GM12873 (cell line): ENCODE data around the gene ZNF710.

ENCODE experiments used
- TF ChIP-seq, protein P1 (sequence below): IDR thresholded peaks from 2 replicates; pipeline ENCODE4 v1.5.1; 2012; ENCODE audit warnings: low read depth, mild to moderate bottlenecking, moderate library complexity, low read length, control low read depth; ENCODE audit not compliant: insufficient read depth; ENCODE audit errors: missing control alignments

The ZNF710 gene

GRCh38 chr15:89984001-89984400 is 17.1 kb upstream of the ZNF710 start:
- TF ChIP-seq, protein P1, sequence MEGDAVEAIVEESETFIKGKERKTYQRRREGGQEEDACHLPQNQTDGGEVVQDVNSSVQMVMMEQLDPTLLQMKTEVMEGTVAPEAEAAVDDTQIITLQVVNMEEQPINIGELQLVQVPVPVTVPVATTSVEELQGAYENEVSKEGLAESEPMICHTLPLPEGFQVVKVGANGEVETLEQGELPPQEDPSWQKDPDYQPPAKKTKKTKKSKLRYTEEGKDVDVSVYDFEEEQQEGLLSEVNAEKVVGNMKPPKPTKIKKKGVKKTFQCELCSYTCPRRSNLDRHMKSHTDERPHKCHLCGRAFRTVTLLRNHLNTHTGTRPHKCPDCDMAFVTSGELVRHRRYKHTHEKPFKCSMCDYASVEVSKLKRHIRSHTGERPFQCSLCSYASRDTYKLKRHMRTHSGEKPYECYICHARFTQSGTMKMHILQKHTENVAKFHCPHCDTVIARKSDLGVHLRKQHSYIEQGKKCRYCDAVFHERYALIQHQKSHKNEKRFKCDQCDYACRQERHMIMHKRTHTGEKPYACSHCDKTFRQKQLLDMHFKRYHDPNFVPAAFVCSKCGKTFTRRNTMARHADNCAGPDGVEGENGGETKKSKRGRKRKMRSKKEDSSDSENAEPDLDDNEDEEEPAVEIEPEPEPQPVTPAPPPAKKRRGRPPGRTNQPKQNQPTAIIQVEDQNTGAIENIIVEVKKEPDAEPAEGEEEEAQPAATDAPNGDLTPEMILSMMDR = no peak

DNA sequence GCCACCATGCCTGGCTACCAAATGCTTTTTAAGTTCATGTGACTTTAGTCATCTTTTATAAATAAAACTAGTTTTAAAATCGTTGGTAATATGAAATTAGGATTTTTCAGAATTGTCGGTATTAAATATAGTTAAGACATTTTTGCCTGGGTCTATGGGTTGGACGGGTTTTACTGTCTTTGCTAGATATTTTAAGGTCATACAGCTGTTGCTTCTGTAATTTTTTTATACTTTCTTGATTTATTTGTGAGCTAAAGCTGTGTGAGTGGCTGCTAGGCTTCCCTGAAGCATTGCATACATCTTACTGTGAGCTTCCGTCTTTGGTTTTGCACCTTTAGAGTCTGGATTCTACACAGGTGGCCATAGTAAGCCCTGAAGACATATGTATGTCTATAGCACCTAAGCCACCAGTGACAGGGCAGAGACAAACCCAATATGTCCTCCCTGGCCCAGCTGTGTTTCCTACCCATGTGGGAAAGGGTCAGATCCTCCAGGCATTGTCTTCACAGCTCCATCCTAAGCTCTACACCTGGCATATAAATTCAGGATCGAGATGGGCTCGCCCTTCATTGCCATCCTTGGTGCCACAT is 16.6 kb upstream of the ZNF710 start:
- TF ChIP-seq, protein P1 = no peak

- TF ChIP-seq, protein P1 = no peak
Observed at GRCh38 chr15:89985111-89985510, 16.0 kb upstream of the ZNF710 start.

GRCh38 chr15:89991312-89991711 is 9.8 kb upstream of the ZNF710 start:
- TF ChIP-seq, protein P1 = no peak

DNA sequence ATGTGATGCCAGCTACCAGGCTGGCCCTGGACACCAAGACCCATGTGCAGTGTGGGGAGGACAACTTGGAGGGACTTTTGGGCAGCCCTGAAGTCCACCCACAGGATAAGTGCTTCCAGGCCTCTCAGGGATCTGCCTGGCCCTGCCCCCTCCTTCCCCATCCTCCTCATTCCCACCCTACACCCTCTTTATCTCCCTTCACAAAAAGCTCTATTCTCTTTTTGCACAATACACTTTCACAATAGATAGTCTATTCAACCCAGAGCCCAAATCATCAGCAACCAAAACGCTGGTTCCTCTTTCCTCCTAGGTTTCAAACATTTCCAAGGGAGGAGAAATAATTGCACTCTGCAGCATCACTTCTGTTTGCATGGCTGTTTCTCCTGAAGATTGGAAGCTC is 7.8 kb upstream of the ZNF710 start:
- TF ChIP-seq, protein P1 = no peak

DNA sequence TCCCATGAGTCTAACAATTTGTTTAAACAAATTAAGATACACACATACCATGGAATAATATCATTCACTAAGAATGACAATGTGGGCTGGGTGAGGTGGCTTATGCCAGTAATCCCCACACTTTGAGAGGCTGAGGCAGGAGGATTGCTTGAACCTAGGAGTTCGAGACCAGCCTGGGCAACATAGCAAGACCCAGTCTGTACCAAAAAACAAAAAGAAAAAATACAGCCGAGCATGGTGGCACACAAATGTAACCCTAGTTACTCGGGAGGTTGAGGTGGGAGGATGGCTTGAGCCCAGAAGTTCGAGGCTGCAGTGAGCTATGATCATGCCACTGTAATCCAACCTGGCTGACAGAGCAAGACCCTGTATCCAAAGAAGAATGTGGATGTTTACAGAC is 4.0 kb upstream of the ZNF710 start:
- TF ChIP-seq, protein P1 = no peak

DNA sequence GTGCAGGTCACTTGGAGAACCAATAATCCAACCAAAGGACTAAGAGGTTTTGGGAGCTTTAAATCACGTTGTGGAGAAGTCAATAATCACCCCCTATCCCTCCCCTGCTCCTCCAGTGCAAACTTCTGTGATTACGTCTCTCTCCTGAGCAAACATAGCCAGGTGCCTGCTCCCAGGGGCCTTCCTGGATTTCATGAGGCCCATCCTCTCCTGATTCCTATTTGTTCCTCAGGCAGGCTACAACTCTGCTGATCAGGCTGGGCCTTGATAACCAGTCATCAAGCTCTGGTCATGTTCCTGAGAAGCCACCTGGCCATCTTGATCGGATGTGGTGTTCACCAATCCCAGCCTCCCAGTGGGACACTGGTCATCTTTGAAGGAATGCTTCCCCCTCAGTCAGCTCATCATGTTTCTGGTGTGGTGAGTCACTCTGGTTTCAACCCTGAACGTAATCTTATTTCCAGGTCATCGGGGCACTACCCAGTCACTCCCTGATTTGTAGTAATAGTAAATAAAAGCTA is 2.9 kb upstream of the ZNF710 start:
- TF ChIP-seq, protein P1 = no peak
